GM21619 (cell line): ENCODE data around the gene USP53.
"Not testable (repeated sequence)": the region's sequence is repeated elsewhere in the genome, so short reads cannot be mapped to it uniquely, and the experiment has no call there.

Experiments
- ATAC-seq: cut with Tn5 transposase; IDR thresholded peaks from one replicate; pipeline ENCODE4 v1.9.1; 2021; ENCODE audit not compliant: unreplicated experiment

USP53 gene

DNA sequence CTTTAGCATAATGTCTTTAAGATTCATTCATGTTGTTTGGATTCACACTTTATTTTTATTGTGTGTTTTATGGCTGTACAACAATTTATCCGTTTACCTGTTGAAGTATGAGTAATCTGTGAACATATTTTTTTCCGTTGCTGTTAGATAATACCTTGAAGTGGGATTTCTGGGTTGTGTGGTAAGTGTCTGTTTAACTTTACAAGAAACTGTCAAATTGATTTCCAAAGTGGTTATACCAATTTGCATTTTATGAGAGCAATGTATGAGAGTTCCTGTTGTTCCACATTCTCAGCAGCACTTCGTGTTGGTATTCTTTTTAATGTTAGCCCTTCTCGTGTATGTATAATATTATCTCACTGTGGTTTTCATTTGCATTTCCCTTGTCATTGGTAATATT, 53.6 kb downstream of the USP53 start:
- no peak for ATAC-seq

DNA sequence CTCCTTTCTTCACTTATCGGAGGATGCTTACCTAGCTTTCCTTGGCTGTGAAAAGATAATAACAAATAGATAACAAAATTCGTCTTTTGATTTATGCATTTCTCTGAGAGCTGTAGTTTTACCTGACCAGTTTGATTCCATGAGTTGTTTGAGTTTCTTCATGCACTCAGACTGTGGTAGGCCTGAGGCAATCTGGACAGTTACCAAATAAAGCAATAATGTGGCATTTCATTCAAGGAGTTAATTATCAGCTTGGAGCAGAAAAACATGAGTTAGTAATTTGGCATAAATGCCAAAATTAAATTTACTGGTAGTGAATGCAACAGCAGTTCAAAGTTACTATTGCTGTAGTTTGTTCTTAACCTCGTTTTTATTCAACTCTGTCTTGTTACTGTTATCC, 56.0 kb downstream of the USP53 start:
- no peak for ATAC-seq

DNA sequence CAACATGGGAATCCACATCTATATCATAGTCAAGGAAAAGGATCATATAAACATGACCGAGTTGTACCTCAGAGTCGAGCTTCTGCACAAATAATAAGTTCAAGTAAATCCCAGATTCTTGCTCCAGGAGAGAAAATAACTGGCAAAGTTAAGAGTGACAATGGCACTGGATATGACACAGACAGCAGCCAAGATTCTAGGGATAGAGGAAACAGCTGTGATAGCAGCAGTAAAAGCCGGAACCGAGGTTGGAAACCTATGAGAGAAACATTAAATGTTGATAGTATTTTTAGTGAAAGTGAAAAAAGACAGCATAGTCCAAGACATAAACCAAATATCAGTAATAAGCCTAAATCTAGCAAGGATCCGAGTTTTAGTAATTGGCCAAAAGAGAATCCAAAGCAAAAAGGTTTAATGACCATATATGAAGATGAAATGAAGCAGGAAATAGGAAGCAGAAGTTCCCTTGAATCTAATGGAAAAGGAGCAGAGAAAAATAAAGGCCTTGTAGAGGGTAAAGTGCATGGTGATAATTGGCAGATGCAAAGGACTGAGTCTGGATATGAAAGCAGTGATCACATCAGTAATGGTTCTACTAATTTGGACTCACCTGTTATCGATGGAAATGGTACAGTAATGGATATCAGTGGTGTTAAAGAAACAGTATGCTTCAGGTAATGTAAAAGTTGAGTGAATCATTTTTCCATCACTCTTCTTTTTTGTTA, 59.0 kb downstream of the USP53 start:
- no peak for ATAC-seq

DNA sequence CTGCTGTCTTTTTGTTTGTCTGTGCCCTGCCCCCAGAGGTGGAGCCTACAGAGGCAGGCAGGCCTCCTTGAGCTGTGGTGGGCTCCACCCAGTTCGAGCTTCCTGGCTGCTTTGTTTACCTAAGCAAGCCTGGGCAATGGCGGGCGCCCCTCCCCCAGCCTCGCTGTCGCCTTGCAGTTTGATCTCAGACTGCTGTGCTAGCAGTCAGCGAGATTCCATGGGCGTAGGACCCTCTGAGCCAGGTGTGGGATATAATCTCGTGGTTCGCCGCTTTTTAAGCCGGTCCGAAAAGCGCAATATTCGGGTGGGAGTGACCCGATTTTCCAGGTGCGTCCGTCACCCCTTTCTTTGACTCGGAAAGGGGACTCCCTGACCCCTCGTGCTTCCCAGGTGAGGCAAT, 67.0 kb downstream of the USP53 start:
- ATAC-seq = not testable (repeated sequence)

DNA sequence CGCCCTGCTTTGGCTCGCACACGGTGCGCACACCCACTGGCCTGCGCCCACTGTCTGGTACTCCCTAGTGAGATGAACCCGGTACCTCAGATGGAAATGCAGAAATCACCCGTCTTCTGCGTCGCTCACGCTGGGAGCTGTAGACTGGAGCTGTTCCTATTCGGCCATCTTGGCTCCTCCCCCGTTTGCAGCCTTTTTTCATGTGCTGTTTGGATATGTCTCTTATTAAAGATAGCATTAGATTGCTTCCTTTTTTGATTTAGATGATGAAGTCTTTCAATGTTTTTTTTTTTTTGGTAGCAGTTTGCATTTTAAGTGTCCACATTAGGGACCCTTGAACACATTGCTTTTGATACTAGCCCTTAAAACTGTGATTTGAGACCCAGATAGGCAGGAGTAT, 67.4 kb downstream of the USP53 start:
- ATAC-seq = not testable (repeated sequence)

DNA sequence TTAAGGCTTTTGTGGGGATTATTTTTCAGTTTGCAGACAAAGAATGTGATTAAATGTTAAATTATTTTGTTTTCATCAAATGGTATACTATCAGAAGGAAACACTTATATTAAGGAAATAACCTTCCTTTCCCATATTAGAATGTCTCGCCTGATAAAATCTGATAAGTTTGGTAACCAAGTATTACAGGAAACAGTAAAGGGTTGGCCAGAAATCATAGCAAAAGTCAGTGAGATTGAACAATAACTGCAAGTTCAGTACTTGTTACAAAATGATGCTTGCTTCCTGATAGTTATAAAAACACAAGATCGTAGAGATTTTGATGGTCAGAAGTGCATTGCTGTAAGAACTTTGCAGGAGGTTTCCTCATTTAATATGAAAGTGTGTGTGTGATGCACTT, 68.9 kb downstream of the USP53 start:
- no peak for ATAC-seq

DNA sequence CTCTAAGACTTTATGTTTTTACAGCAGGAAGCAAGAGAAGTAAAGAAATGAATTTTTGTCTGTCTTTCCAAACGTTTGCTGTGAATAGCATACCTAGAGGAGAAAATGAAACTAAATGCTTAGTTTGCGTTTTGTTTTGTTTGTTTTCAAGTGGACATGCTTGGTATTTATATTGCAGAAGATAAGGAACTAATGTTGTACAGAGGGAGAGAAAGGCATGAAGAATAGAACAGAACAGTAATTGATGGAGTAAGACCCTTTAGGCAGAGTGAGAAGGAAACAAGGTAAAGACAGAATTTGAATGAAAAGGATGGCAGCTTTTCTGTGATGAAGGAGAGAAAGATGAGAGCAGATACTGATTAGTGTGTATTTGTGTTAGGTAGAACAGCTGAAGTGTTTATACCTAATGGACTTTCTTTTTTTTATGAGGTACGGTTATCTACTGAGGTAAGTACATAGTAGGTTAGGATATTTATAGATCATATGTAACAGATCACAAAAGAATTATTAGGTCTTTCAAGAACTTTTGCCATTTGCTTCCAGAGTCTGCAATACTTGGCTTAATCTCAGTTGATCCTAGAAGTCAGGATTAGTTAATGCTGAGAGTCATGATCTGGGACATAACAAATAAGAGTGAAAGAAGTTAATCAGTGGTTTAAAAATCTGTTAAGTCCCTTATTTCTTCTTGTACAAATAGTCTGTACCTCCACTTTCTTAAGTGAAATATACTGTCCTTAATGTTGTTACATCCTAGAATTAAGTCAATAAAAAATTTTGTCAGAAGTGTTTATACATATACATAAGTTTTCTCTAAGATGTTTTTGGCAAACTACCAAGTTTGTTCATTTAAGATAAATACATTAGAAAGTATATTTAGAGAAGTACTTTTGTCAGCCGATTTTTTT, 72.6 kb downstream of the USP53 start:
- peak; percentile 71 for ATAC-seq

DNA sequence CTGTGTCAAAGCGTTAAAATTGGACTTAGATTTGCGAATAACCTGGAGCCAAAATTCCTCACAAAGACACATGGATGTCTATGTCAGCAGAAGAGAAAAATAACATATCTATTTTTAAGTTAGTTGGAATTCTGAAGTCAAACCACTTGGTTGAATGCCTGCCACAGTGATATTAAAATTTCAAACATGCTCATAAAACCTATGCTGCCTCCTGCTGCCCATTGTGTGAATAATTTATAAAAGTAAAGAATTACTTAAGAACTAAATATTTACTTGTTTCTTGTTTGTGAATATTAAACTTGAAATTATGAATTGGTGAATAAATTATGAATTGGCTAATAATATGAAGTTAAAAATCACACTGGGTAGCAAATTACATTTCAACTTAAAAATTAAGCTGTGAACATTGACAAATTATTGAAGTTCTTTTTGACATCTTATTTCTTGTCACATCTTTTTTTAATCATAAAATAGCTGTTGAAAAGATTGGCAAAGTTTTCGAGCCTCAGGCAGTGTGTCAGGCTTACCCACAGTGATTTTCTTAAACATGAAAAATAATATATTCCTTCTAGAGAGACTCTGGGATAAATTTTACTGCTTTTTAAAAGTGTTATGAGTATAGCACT, 74.0 kb downstream of the USP53 start:
- ATAC-seq = no peak

DNA sequence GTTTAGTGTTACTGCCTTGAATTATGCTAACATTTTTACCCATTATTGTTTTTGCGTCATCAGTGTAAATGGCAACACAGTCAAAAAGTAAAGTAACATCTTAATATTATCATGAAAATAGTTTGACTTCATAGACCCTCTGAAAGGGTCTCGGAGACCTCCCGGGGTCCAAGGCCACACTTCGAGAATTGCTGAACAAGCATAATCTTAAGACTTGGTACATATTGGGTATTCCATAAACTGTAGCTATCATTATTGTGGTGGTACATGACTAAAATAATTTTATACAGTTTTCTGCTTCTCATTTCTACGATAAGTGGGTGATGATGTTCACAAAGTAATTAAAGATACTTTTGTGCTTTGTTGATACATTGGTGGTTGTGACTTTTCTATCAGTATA, 76.8 kb downstream of the USP53 start:
- ATAC-seq = no peak

DNA sequence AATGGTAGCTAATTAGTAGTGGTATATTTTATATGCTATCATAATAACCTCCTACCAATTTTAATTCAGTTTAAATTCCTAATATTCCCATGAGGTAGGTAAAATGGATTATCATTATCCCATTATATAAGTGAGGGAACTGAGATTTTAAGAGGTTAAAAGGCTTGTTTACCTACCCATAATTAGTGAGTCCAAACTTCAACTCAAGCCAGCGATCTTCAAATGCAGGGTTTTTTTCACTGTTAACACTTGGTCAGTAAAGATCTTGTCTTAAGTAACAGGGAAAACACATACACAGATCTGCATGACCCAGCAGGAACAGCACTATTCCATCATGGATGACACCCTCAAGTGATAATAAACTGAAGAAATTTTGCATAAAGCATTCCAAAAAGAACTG, 78.1 kb downstream of the USP53 start:
- no peak for ATAC-seq

DNA sequence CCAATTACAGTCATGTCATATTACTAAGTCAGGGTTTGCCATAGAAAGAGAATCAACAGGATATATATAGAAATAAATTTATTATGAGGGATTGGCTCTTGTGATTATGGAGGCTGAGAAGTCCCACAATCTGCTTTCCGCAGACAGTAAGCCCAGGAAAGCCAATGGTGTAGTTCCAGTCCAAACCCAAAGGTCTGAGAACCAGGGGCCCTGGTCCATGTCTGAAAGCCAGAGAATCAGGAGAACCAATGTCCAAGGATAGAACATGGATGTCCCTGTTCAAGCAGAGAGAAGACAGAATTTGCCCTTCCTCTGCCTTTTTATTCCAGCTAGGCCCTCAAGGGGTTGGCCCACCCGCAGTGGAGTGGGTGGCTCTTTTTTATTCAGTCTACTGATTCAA, 83.8 kb downstream of the USP53 start:
- no peak for ATAC-seq

DNA sequence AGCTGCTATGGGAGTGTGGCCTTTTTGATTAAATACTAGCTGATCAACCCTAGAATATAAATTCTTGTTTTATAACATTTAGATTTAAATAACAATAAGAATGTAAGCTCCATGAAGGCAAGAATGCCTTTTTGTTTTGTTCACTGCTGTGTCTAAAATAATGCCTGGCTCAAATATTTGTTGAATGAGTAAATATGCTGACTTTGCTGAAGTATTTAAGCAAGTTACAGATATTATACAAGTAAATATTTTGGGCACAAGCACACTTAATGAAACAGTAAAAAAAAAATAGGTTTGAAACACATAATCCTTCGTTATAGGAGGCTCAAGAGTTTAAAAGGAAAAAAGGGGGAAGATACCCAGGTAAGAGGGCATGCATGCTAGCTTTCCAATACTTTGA, 85.3 kb downstream of the USP53 start:
- no peak for ATAC-seq

DNA sequence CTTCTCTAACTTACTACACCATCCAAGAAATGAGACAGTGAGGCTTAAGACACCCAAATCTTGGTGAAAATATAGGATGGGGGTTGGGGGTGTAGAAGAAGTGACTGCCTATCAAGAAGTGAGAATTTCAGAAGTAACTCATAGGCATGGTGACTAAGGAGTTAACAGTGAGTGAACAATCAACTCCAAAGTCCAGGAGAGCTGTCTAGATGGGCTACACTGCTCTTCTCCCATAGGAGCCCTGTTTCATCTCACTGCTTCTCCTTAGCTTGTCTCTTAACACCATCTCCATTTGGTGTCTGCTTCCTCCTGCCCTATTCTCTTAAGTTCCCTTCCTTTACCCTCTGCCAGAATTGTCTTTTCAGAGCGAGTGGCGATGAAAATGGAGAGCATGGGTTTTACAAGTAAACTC, 86.8 kb downstream of the USP53 start:
- ATAC-seq = no peak

DNA sequence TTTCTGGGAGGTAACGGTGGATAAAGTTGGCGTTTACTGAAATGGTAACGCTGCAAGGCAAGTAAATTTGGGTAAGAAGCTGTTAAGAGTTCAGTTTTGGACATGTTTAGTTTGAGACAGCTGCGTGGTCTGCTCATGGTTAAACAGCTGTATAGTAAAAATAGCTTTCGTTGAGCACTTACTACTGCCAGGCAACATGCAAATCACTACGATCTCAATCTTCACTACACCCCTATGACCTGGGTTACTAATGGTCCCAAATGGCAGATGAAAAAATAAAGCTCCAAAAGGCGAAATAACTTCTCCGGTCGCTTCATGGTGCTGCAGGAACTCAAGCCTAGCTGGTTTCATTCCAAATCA, 87.2 kb downstream of the USP53 start:
- ATAC-seq = peak; percentile 52

DNA sequence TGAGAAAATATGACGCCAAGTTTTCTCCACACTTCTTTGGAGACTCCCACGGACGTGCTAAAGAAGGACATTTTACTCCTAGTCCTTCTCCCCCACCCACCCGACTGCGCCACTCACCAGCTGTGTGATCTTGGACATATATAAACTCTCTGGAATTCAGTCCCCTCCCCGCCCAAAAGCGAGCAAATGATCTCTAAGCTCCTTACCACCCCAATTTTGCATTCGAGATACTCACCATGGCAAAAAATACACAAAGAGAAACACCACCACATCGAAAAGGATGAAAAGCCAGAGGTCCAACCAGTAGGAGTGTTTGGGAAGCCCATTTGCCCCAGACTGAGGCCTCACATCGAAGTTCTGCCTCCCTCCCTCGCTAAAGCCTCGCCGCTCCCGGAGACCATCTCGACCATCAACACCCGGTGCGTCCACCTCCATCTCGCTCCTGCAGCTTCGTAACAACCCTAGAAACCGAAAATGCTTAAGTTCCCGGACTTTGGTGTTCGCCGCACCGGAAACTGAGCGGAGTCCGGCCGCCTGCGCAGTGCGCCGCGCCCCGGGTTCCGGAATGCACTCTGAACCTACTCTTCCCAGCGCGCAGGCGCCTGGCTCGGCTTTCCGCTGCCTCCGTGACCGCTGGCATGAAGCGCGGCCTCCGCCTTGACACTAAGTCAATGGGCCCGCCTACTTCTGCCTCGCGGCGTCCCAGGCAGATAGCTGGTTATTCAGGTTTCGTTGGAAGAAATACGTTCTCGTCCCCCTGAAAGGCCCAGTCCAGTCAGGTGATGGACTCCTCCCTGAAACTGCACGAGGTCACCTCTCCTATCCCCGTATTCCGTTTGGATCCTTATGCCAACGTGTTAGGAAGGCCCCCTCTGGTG, 87.8 kb downstream of the USP53 start:
- peak; percentile 96 for ATAC-seq

DNA sequence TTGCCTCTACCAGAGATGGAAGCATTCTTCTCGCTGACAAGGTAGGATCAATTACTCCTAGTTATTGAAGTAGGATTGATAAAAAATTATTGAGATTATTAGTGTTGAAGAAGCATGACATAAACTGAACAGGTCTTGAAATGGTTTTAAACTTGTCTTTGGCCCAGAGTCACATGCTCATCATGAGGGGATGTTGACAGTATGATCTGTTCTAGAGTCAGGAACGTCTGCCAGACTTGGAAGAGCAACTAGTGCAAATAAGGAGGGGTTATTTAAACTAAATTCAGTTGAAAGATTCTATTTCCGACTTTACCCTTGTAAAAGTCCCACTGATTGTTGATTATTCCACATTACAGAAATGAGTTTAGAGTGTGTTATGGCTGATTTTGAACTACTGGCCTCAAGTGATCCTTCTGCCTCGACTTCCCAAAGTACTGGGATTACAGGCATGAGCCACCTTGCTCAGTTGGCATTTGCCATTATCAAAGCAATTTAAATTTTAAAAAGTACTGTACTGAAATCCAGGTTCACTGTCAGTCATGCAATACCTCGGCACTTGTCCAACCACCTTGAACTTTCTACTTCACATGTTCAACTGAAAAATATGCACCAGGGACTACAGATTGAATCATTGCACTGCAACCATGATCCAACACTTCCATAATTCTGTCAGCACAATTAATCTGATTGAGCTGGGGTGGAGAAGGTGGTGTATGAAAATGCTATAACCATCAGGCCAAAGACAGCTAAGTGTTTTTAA, 89.7 kb downstream of the USP53 start:
- ATAC-seq = no peak

DNA sequence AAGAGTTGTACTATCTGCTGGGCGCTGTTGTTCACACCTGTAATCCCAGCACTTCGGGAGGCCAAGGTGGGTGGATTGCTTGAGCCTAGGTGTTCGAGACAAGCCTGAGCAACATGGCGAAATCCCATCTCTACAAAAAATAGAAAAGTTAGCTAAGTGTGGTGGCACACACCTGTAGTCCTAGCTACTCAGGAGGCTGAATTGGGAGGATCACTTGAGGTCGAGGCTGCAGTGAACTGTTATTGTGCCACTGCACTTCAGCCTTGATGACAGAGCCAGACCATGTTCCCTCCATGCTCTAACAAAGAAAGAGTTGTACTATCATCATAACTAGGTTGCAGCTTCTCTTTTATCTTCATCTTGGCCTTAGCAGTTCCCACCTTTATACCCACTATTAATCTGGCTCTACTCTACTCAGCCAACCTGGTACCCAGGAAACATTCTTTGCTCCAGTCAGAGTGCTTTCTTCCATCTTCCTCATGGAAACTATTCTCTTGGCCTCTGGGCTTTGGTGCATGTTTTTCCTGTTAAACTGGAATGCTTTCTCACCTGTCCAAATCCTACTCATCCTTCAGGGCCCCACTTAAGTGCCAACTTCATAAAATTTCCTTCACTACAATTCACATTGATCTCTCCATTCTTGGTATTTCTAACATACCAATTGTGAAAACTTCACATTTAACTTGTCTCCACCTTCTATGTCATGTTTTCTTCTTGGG, 91.2 kb downstream of the USP53 start:
- no peak for ATAC-seq

DNA sequence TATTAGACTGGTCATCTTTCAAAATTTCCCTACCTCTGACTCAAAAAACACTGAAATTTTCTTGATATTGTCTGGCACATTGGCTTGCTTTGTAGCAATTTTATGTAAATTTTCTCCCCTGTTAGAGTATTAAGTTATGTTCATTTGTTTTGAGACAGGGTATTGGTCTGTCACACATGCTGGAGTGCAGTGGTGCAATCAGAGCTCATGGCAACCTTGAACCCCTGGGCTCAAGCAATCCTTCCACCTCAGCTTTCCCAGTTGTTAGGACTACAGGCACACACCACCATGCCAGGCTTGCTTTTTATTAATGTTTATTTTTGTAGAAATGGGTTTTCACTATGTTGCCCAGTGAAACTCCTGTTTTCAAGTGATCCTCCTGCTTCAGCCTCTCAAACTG, 91.9 kb downstream of the USP53 start:
- ATAC-seq = no peak

DNA sequence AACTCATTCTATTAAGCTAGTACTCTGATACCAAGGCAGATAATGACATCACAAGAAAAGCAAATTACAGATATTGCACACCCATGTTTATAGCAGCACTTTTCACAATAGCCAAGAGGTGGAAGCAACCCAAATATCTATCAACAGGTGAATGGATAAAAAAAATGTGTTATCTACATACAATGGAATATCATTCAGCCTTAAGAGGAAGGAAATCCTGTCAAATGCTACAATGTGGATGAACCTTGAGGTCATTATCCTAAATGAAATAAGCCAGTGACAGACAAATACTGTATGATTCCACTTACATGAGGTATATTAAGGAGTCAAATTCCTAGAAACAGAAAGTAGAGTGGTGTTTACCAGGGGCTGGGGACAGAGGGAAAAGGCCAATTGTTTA, 95.1 kb downstream of the USP53 start:
- ATAC-seq = no peak

DNA sequence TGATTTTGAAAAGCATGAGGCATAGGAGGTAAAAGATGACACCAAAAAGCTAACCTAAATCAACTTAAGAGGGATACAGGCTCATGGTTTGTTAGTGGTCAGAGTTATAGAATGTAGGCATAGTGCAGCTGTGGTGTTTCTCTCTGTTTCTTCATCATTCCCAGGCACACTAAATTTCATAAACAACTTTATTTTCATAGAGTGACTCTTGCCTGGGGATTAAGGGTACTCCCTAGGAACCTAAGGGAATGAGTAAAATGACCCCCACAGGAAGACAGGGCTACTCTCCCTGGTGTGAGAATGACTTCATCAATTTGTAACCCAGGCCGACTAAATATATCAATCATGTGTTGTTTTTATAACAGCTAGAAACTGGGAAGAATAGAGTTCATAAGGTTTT, 98.3 kb downstream of the USP53 start:
- no peak for ATAC-seq
